Stomach (tissue), 19 donors: ENCODE results near the gene USP1. TPM values are rescaled to one million over a fixed set of nuclear protein-coding genes. Genes with fewer than 3 reads are reported as not detected.

ENCODE experiments used
- DNase-seq, 2 donors: peaks; one replicate each; pipeline versions ENCODE4 v3.0.0 to v3.0.0-alpha.2; 2013 to 2019
- H3K27ac ChIP-seq, 5 donors: fragments of 200-600 bp in 4 of 5; sonication (generic) in 4 of 5; one replicate each; pipeline ENCODE4 v1.5.1; 2013 to 2019; ENCODE audit warnings: mild to moderate bottlenecking in 1 of 5, moderate library complexity in 1 of 5
- H3K27me3 ChIP-seq, 3 donors: fragments of 200-600 bp; sonication (generic); one replicate each; pipeline ENCODE4 v1.5.1; 2017 to 2019; ENCODE audit warnings: mixed run types in 1 of 3
- H3K36me3 ChIP-seq, 4 donors: fragments of 200-600 bp; sonication (generic); 1 replicate in 3 of 4; 2 replicates in 1 of 4; pipeline ENCODE4 v1.5.1; 2016 to 2019
- H3K4me1 ChIP-seq, 4 donors: fragments of 200-600 bp; sonication (generic); one replicate each; pipeline ENCODE4 v1.5.1; 2016 to 2019
- H3K4me3 ChIP-seq, 4 donors: fragments of 200-600 bp; sonication (generic) in 3 of 4; one replicate each; pipeline ENCODE4 v1.5.1; 2016 to 2019; ENCODE audit warnings: mild to moderate bottlenecking in 1 of 4
- H3K9me3 ChIP-seq, 4 donors: fragments of 200-600 bp; sonication (generic); one replicate each; pipeline ENCODE4 v1.5.1; 2016 to 2019
- CTCF ChIP-seq, 7 experiments: fragments of 450-650 bp in 4 of 7; fragments of 200-600 bp in 3 of 7; sonication (generic) in 3 of 7; IDR thresholded peaks; one replicate each; pipeline ENCODE4 v1.5.1; 2016 to 2019; ENCODE audit warnings: antibody characterized with exemption in 7 of 7, control low read depth in 2 of 7, mild to moderate bottlenecking in 1 of 7
- EP300 ChIP-seq: sonication (generic); formaldehyde crosslinking; IDR thresholded peaks from one replicate; pipeline ENCODE4 v1.6.1; 2017; ENCODE audit warnings: antibody characterized with exemption
- POLR2A ChIP-seq, 4 donors: fragments of 450-650 bp; IDR thresholded peaks; one replicate each; pipeline ENCODE4 v1.6.1; 2016; ENCODE audit warnings: antibody characterized with exemption in 4 of 4, control low read depth in 2 of 4, mild to moderate bottlenecking in 1 of 4, moderate library complexity in 1 of 4
- POLR2AphosphoS5 ChIP-seq, 3 donors: sonication (generic); formaldehyde crosslinking; IDR thresholded peaks; one replicate each; pipeline ENCODE4 v1.6.1; 2016; ENCODE audit warnings: antibody characterized with exemption in 3 of 3
- WGBS, 5 donors: extraction: QIAGEN DNeasy Blood & Tissue Kit in 3 of 5; methylation state at CpG; one replicate each; pipeline versions ENCODE4 v1.1.5 to v1.1.7; 2013 to 2018; 5-methylcytosine and 5-hydroxymethylcytosine counted together
- intact Hi-C: fragments of 100-400 bp; cut with DNase I; formaldehyde crosslinking; loops from one replicate; pipeline ENCODE4 v1.15.1; 2023; ENCODE audit warnings: low total_unique reads
- long read RNA-seq, 10 donors: transcript quantifications; one replicate each; lab custom pipeline, GENCODE V29; 2026
- polyA plus RNA-seq, 3 donors: library from polyadenylated mRNA; stranded (reverse); fragments of 200-250 nt; gene quantifications; one replicate each; pipeline ENCODE4 v1.2.3, GENCODE V29; 2013
- total RNA-seq, 5 donors: library from RNA; depleted of rRNA; stranded (reverse); fragments of >200 nt; gene quantifications; one replicate each; pipeline versions ENCODE4 v1.1.0 to v1.2.3, GENCODE V29; 2014 to 2016
- donor health status: healthy with polysubstance abuse.
- donor health status: Bipolar disorder and iron deficiency.
- donor health status: healthy.

USP1 gene
- total RNA-seq, result 10 to 100 TPM in 4 of 5 donors, 1 to 10 TPM in 1; 5.4 to 47.5 (median 22.8) TPM
- polyA plus RNA-seq, result 10 to 100 TPM; 11.2 to 16.3 (median 11.9) TPM
- long read RNA-seq, donor 1, partial matches to known transcripts, result 12 of 16 reads
- long read RNA-seq, donor 1, other reads (novel, unspliced or antisense), result 0 of 16 reads
- long read RNA-seq, donor 2, partial matches to known transcripts, result 8 of 11 reads
- long read RNA-seq, donor 2, other reads (novel, unspliced or antisense), result 0 of 11 reads
- long read RNA-seq, donor 3, partial matches to known transcripts, result 11 of 11 reads
- long read RNA-seq, donor 3, other reads (novel, unspliced or antisense), result 0 of 11 reads
- long read RNA-seq, donor 4, result 0 reads
- long read RNA-seq, donor 5, partial matches to known transcripts, result 6 of 7 reads
- long read RNA-seq, donor 5, other reads (novel, unspliced or antisense), result 0 of 7 reads
- long read RNA-seq, donor 6, result 0 reads
- long read RNA-seq, donor 7, partial matches to known transcripts, result 15 of 17 reads
- long read RNA-seq, donor 7, other reads (novel, unspliced or antisense), result 0 of 17 reads
- long read RNA-seq, donor 8, partial matches to known transcripts, result 10 of 14 reads
- long read RNA-seq, donor 8, other reads (novel, unspliced or antisense), result 0 of 14 reads
- long read RNA-seq, donor 9, partial matches to known transcripts, result 8 of 10 reads
- long read RNA-seq, donor 9, other reads (novel, unspliced or antisense), result 0 of 10 reads
- long read RNA-seq, donor 10, partial matches to known transcripts, result 0 of 1 reads
- long read RNA-seq, donor 10, other reads (novel, unspliced or antisense), result 0 of 1 reads

- intact Hi-C loops, result no loop called here
- Histone ChIP-seq H3K27me3 (no peaks in the 10 kb centered on the region), H3K4me1 (peaks cover 12 to 49% (median 28%) of the 10 kb centered on the region in 4 donors), H3K36me3 (peaks cover 0 to 4% (median 3%) of the 10 kb centered on the region in 4 donors), H3K9me3 (no peaks in the 10 kb centered on the region), H3K27ac (peak within 1 kb of the TSS; percentile 97 to 100 (median 98)), H3K4me3 (peak within 1 kb of the TSS; percentile 87 to 98 (median 92))
- peak in 1 of 2 donors; percentile 95 for DNase-seq
- WGBS, 5 donors, result 0% methylated on average over 39 to 76 of the region's 76 CpGs
- TF ChIP-seq CTCF (IDR thresholded peaks at IDR 0.05), result no peak
- no peak for TF ChIP-seq EP300
- peak; percentile 67 to 80 (median 70) for TF ChIP-seq POLR2AphosphoS5 (IDR thresholded peaks at IDR 0.05)
- TF ChIP-seq POLR2A (IDR thresholded peaks at IDR 0.05), result no peak
Observed at GRCh38 chr1:62436466-62437272, at the start of gene USP1. TSS of gene USP1 (plus strand) at chr1:62437049. CDS start at chr1:62439868, 2,819 bp downstream.

- no peak overlapping the region for H3K4me3 ChIP-seq
- H3K36me3 ChIP-seq, result no peaks in the 10 kb centered on the region
- WGBS, 5 donors, result 92 to 99% (median 96%) methylated on average over 6 of the region's 6 CpGs
- H3K27me3 ChIP-seq, result no peaks in the 10 kb centered on the region
- peaks cover 11 to 25% (median 18%) of the 10 kb centered on the region in 4 donors for H3K4me1 ChIP-seq
- no peak for DNase-seq
- TF ChIP-seq CTCF (IDR thresholded peaks at IDR 0.05) (no peak), EP300 (no peak), POLR2AphosphoS5 (IDR thresholded peaks at IDR 0.05) (no peak), POLR2A (IDR thresholded peaks at IDR 0.05) (no peak)
- intact Hi-C loops, result no loop called here
- no peak overlapping the region for H3K27ac ChIP-seq
- H3K9me3 ChIP-seq, result no peaks in the 10 kb centered on the region
Observed at GRCh38 chr1:62389531-62389930, 47.3 kb upstream of the USP1 start.

GRCh38 chr1:62390071-62390470 lies 46.8 kb upstream of the USP1 start:
- DNase-seq, result no peak
- Histone ChIP-seq H3K27ac (no peak overlapping the region), H3K4me3 (no peak overlapping the region), H3K27me3 (no peaks in the 10 kb centered on the region), H3K9me3 (no peaks in the 10 kb centered on the region), H3K36me3 (no peaks in the 10 kb centered on the region), H3K4me1 (peaks cover 9 to 20% (median 12%) of the 10 kb centered on the region in 4 donors)
- TF ChIP-seq CTCF (IDR thresholded peaks at IDR 0.05) (no peak), POLR2AphosphoS5 (IDR thresholded peaks at IDR 0.05) (no peak), POLR2A (IDR thresholded peaks at IDR 0.05) (no peak), EP300 (no peak)
- intact Hi-C loops, result no loop called here
- 87 to 95% (median 95%) methylated on average over 7 of the region's 7 CpGs for WGBS, 5 donors
